ENCODE results near the gene WDR45B.

- no peak for TF ChIP-seq CTCF (IDR thresholded peaks at IDR 0.05)
- no peak for TF ChIP-seq POLR2A (IDR thresholded peaks at IDR 0.05)
These were observed 48.0 kb upstream of the WDR45B start for GRCh38 chr17:82696259-82696658.
